Islet of Langerhans (tissue), 1 donor: ENCODE results near the gene SHROOM3.

Source experiments
- FAIRE-seq: peaks from one replicate; lab custom pipeline; 2011; peaks lifted over from hg19 to GRCh38; lab: Jason Lieb, UNC

The SHROOM3 gene

GRCh38 chr4:76752861-76753501 lies 318.0 kb downstream of the SHROOM3 start:
- no peak for FAIRE-seq

- FAIRE-seq: no peak
Observed at GRCh38 chr4:76753814-76754213, 318.8 kb downstream of the SHROOM3 start.

- FAIRE-seq: no peak
Observed at GRCh38 chr4:76754439-76754838, 319.4 kb downstream of the SHROOM3 start.

- FAIRE-seq: no peak
Observed at GRCh38 chr4:76755756-76756155, 320.7 kb downstream of the SHROOM3 start.

- FAIRE-seq: no peak
Observed at GRCh38 chr4:76756416-76756815, 321.4 kb downstream of the SHROOM3 start.

GRCh38 chr4:76757418-76757939 lies 322.4 kb downstream of the SHROOM3 start:
- no peak for FAIRE-seq

- FAIRE-seq: peak; percentile 30
Observed at GRCh38 chr4:76758290-76758882, 323.4 kb downstream of the SHROOM3 start.

- no peak for FAIRE-seq
Observed at GRCh38 chr4:76758996-76759395, 324.0 kb downstream of the SHROOM3 start.

GRCh38 chr4:76760193-76760592 lies 325.2 kb downstream of the SHROOM3 start:
- FAIRE-seq: no peak

GRCh38 chr4:76762137-76763130 lies 327.4 kb downstream of the SHROOM3 start:
- FAIRE-seq: no peak

GRCh38 chr4:76764251-76764650 lies 329.2 kb downstream of the SHROOM3 start:
- FAIRE-seq: no peak

GRCh38 chr4:76765473-76766183 lies 330.6 kb downstream of the SHROOM3 start:
- no peak for FAIRE-seq

GRCh38 chr4:76767983-76768382 lies 333.0 kb downstream of the SHROOM3 start:
- FAIRE-seq: no peak

GRCh38 chr4:76772498-76773106 lies 337.6 kb downstream of the SHROOM3 start:
- FAIRE-seq: no peak

- FAIRE-seq: no peak
Observed at GRCh38 chr4:76773766-76774165, 338.7 kb downstream of the SHROOM3 start.

GRCh38 chr4:76779740-76780459 lies 344.9 kb downstream of the SHROOM3 start:
- FAIRE-seq: no peak

- no peak for FAIRE-seq
Observed at GRCh38 chr4:76780781-76781697, 346.0 kb downstream of the SHROOM3 start.

- no peak for FAIRE-seq
Observed at GRCh38 chr4:76781698-76782595, 346.9 kb downstream of the SHROOM3 start.

GRCh38 chr4:76782837-76783236 lies 347.8 kb downstream of the SHROOM3 start:
- FAIRE-seq: no peak
